KOPT-K1 (cell line): ENCODE data around the gene CCDC3.
"Not testable (repeated sequence)": the region's sequence is repeated elsewhere in the genome, so short reads cannot be mapped to it uniquely, and the experiment has no call there.

Source experiments
- H3K27ac ChIP-seq: fragments of 200-600 bp; sonication (generic); 2 replicates; pipeline ENCODE4 v1.5.1; 2016; ENCODE audit warnings: antibody characterized with exemption, mild to moderate bottlenecking, low read depth, low read length; ENCODE audit not compliant: poor library complexity, severe bottlenecking
- H3K36me3 ChIP-seq: fragments of 200-600 bp; sonication (generic); 2 replicates; pipeline ENCODE4 v1.5.1; 2017; ENCODE audit warnings: antibody characterized with exemption, mild to moderate bottlenecking, low read length, moderate library complexity; ENCODE audit not compliant: insufficient read depth
- H3K9me3 ChIP-seq: fragments of 200-600 bp; sonication (generic); 2 replicates; pipeline ENCODE4 v1.5.1; 2017; ENCODE audit warnings: antibody characterized with exemption, low read length, mild to moderate bottlenecking; ENCODE audit not compliant: insufficient read depth, poor library complexity, severe bottlenecking

The CCDC3 gene

GRCh38 chr10:13018171-13018570 is 16.7 kb upstream of the CCDC3 start:
- Histone ChIP-seq H3K27ac (no peak overlapping the region), H3K36me3 (no peaks in the 10 kb centered on the region), H3K9me3 (peaks cover 9% of the 10 kb centered on the region)

GRCh38 chr10:13016886-13017285 is 15.4 kb upstream of the CCDC3 start:
- Histone ChIP-seq H3K36me3 (no peaks in the 10 kb centered on the region), H3K27ac (no peak overlapping the region), H3K9me3 (no peaks in the 10 kb centered on the region)

- no peak overlapping the region for H3K27ac ChIP-seq
- H3K9me3 ChIP-seq: no peaks in the 10 kb centered on the region
- no peaks in the 10 kb centered on the region for H3K36me3 ChIP-seq
Observed at GRCh38 chr10:13016426-13016825, 14.9 kb upstream of the CCDC3 start.

GRCh38 chr10:13006037-13006436 is 4.5 kb upstream of the CCDC3 start:
- Histone ChIP-seq H3K9me3 (no peaks in the 10 kb centered on the region), H3K36me3 (no peaks in the 10 kb centered on the region), H3K27ac (no peak overlapping the region)

- Histone ChIP-seq H3K36me3 (no peaks in the 10 kb centered on the region), H3K27ac (no peak overlapping the region), H3K9me3 (no peaks in the 10 kb centered on the region)
Observed at GRCh38 chr10:13003759-13004158, 2.2 kb upstream of the CCDC3 start.

- H3K36me3 ChIP-seq: no peaks in the 10 kb centered on the region
- no peak overlapping the region for H3K27ac ChIP-seq
- H3K9me3 ChIP-seq: no peaks in the 10 kb centered on the region
Observed at GRCh38 chr10:13003004-13003403, 1.5 kb upstream of the CCDC3 start.

GRCh38 chr10:13001887-13002212 is 337 bp upstream of the CCDC3 start:
- no peaks in the 10 kb centered on the region for H3K36me3 ChIP-seq
- H3K9me3 ChIP-seq: peaks cover 4% of the 10 kb centered on the region
- H3K27ac ChIP-seq: no peak overlapping the region

- Histone ChIP-seq H3K27ac (no peak overlapping the region), H3K9me3 (peaks cover 7% of the 10 kb centered on the region), H3K36me3 (no peaks in the 10 kb centered on the region)
Observed at GRCh38 chr10:13000431-13000830, 1.1 kb downstream of the CCDC3 start.

GRCh38 chr10:12999849-13000248 is 1.7 kb downstream of the CCDC3 start:
- no peak overlapping the region for H3K27ac ChIP-seq
- peaks cover 7% of the 10 kb centered on the region for H3K9me3 ChIP-seq
- H3K36me3 ChIP-seq: no peaks in the 10 kb centered on the region

- H3K9me3 ChIP-seq: peaks cover 7% of the 10 kb centered on the region
- no peaks in the 10 kb centered on the region for H3K36me3 ChIP-seq
- H3K27ac ChIP-seq: no peak overlapping the region
Observed at GRCh38 chr10:12995425-12995861, 6.1 kb downstream of the CCDC3 start.

GRCh38 chr10:12993595-12993994 is 7.9 kb downstream of the CCDC3 start:
- H3K27ac ChIP-seq: no peak overlapping the region
- peaks cover 7% of the 10 kb centered on the region for H3K9me3 ChIP-seq
- H3K36me3 ChIP-seq: no peaks in the 10 kb centered on the region

- Histone ChIP-seq H3K9me3 (peaks cover 12% of the 10 kb centered on the region), H3K36me3 (no peaks in the 10 kb centered on the region), H3K27ac (no peak overlapping the region)
Observed at GRCh38 chr10:12985347-12985746, 16.2 kb downstream of the CCDC3 start.

GRCh38 chr10:12984165-12984747 is 17.3 kb downstream of the CCDC3 start:
- Histone ChIP-seq H3K9me3 (peaks cover 12% of the 10 kb centered on the region), H3K36me3 (no peaks in the 10 kb centered on the region), H3K27ac (no peak overlapping the region)

- peaks cover 12% of the 10 kb centered on the region for H3K9me3 ChIP-seq
- H3K27ac ChIP-seq: not testable (repeated sequence)
Observed at GRCh38 chr10:12983568-12983967, 17.9 kb downstream of the CCDC3 start.

GRCh38 chr10:12981570-12981969 is 19.9 kb downstream of the CCDC3 start:
- no peaks in the 10 kb centered on the region for H3K36me3 ChIP-seq
- H3K27ac ChIP-seq: no peak overlapping the region
- H3K9me3 ChIP-seq: peaks cover 12% of the 10 kb centered on the region

More at GRCh38 chr10:12983568-12983967, 17.9 kb downstream of the CCDC3 start:
- H3K36me3 ChIP-seq: not testable (repeated sequence)

- no peaks in the 10 kb centered on the region for H3K36me3 ChIP-seq
- peaks cover 12% of the 10 kb centered on the region for H3K9me3 ChIP-seq
- no peak overlapping the region for H3K27ac ChIP-seq
Observed at GRCh38 chr10:12980713-12981306, 20.7 kb downstream of the CCDC3 start.
